Measurements from ENCODE around the gene B3GALT6. TPM values are rescaled to one million over a fixed set of nuclear protein-coding genes. Genes with fewer than 3 reads are reported as not detected.

B3GALT6 gene
- total and polyA plus RNA-seq, 5 donors, result 9.1 to 13.3 (median 11.1) TPM

- H3K4me3 ChIP-seq (ENCODE audit: low read length), result no peak overlapping the region
- no peaks in the 10 kb centered on the region for H3K27me3 ChIP-seq (ENCODE audit: control insufficient read depth, insufficient read depth)
- DNase-seq, result peak in 2 of 3 donors; percentile 84 to 86
- ATAC-seq, result peak; percentile 18 to 65
- peaks cover 3% of the 10 kb centered on the region for H3K4me1 ChIP-seq (ENCODE audit: control insufficient read depth, insufficient read depth, low read length)
- 66% methylated on average over 26 of the region's 26 CpGs for WGBS
- H3K9me3 ChIP-seq (ENCODE audit: control insufficient read depth, low read length), result no peaks in the 10 kb centered on the region
- peak overlapping the region; percentile 27 for H3K27ac ChIP-seq (ENCODE audit: low read length)
- intact Hi-C loops (cut with DNase I), result no loop called here
Observed at GRCh38 chr1:1259951-1260600, 28.0 kb downstream of the B3GALT6 start.

- no peaks in the 10 kb centered on the region for H3K9me3 ChIP-seq (ENCODE audit: control insufficient read depth, low read length)
- no peak overlapping the region for H3K4me3 ChIP-seq (ENCODE audit: low read length)
- H3K4me1 ChIP-seq (ENCODE audit: control insufficient read depth, insufficient read depth, low read length), result peaks cover 3% of the 10 kb centered on the region
- no peak overlapping the region for H3K27ac ChIP-seq (ENCODE audit: low read length)
- DNase-seq (peak in 2 of 3 donors; percentile 57 to 65), ATAC-seq (peak; percentile 19 to 79)
- H3K27me3 ChIP-seq (ENCODE audit: control insufficient read depth, insufficient read depth), result no peaks in the 10 kb centered on the region
- intact Hi-C loops (cut with DNase I), result no loop called here
- 52% methylated on average over 16 of the region's 16 CpGs for WGBS
Observed at GRCh38 chr1:1260843-1261560, 29.0 kb downstream of the B3GALT6 start.

- 94% methylated on average over 17 of the region's 17 CpGs for whole genome bisulfite sequencing
- peak in 2 of 3 donors; percentile 27 to 37 for DNase-seq
- intact Hi-C loops (cut with DNase I), result no loop called here
Observed at GRCh38 chr1:1262071-1262470, 30.0 kb downstream of the B3GALT6 start.

GRCh38 chr1:1262758-1263157 is 30.7 kb downstream of the B3GALT6 start:
- DNase-seq (peak in 1 of 3 donors; percentile 18), ATAC-seq (no peak)
- no peaks in the 10 kb centered on the region for H3K27me3 ChIP-seq (ENCODE audit: control insufficient read depth, insufficient read depth)
- intact Hi-C loops (cut with DNase I), result no loop called here
- peaks cover 3% of the 10 kb centered on the region for H3K4me1 ChIP-seq (ENCODE audit: control insufficient read depth, insufficient read depth, low read length)
- H3K4me3 ChIP-seq (ENCODE audit: low read length), result no peak overlapping the region
- no peaks in the 10 kb centered on the region for H3K9me3 ChIP-seq (ENCODE audit: control insufficient read depth, low read length)
- no peak overlapping the region for H3K27ac ChIP-seq (ENCODE audit: low read length)
- WGBS, result 93% methylated on average over 8 of the region's 8 CpGs

More at GRCh38 chr1:1262071-1262470, 30.0 kb downstream of the B3GALT6 start:
- ATAC-seq, result no peak
- Histone ChIP-seq H3K27me3 (ENCODE audit: control insufficient read depth, insufficient read depth) (no peaks in the 10 kb centered on the region), H3K9me3 (ENCODE audit: control insufficient read depth, low read length) (no peaks in the 10 kb centered on the region), H3K4me3 (ENCODE audit: low read length) (no peak overlapping the region), H3K27ac (ENCODE audit: low read length) (no peak overlapping the region), H3K4me1 (ENCODE audit: control insufficient read depth, insufficient read depth, low read length) (peaks cover 3% of the 10 kb centered on the region)

- Histone ChIP-seq H3K4me3 (ENCODE audit: low read length) (no peak overlapping the region), H3K27me3 (ENCODE audit: control insufficient read depth, insufficient read depth) (no peaks in the 10 kb centered on the region), H3K4me1 (ENCODE audit: control insufficient read depth, insufficient read depth, low read length) (peaks cover 3% of the 10 kb centered on the region), H3K9me3 (ENCODE audit: control insufficient read depth, low read length) (no peaks in the 10 kb centered on the region), H3K27ac (ENCODE audit: low read length) (no peak overlapping the region)
- DNase-seq (no peak), ATAC-seq (no peak)
- 89% methylated on average over 9 of the region's 9 CpGs for WGBS
- intact Hi-C loops (cut with DNase I), result no loop called here
Observed at GRCh38 chr1:1264026-1264425, 32.0 kb downstream of the B3GALT6 start.

- Histone ChIP-seq H3K9me3 (ENCODE audit: control insufficient read depth, low read length) (no peaks in the 10 kb centered on the region), H3K4me1 (ENCODE audit: control insufficient read depth, insufficient read depth, low read length) (peaks cover 3% of the 10 kb centered on the region), H3K27ac (ENCODE audit: low read length) (no peak overlapping the region), H3K4me3 (ENCODE audit: low read length) (no peak overlapping the region), H3K27me3 (ENCODE audit: control insufficient read depth, insufficient read depth) (no peaks in the 10 kb centered on the region)
- WGBS, result 74% methylated on average over 10 of the region's 10 CpGs
- ATAC-seq (no peak), DNase-seq (no peak)
- intact Hi-C loops (cut with DNase I), result no loop called here
Observed at GRCh38 chr1:1264868-1265272, 32.8 kb downstream of the B3GALT6 start.

GRCh38 chr1:1267488-1268283 is 35.6 kb downstream of the B3GALT6 start:
- no peak overlapping the region for H3K4me3 ChIP-seq (ENCODE audit: low read length)
- H3K9me3 ChIP-seq (ENCODE audit: control insufficient read depth, low read length), result no peaks in the 10 kb centered on the region
- DNase-seq, result peak in 1 of 3 donors; percentile 59
- H3K27me3 ChIP-seq (ENCODE audit: control insufficient read depth, insufficient read depth), result no peaks in the 10 kb centered on the region
- H3K27ac ChIP-seq (ENCODE audit: low read length), result no peak overlapping the region
- 94% methylated on average over 39 of the region's 39 CpGs for WGBS
- intact Hi-C loops (cut with DNase I), result no loop called here
- peaks cover 16% of the 10 kb centered on the region for H3K4me1 ChIP-seq (ENCODE audit: control insufficient read depth, insufficient read depth, low read length)
- no peak for ATAC-seq

- DNase-seq (peak in 1 of 3 donors; percentile 51), ATAC-seq (no peak)
- intact Hi-C loops (cut with DNase I), result no loop called here
- Histone ChIP-seq H3K4me1 (ENCODE audit: control insufficient read depth, insufficient read depth, low read length) (peaks cover 16% of the 10 kb centered on the region), H3K4me3 (ENCODE audit: low read length) (no peak overlapping the region), H3K9me3 (ENCODE audit: control insufficient read depth, low read length) (no peaks in the 10 kb centered on the region), H3K27ac (ENCODE audit: low read length) (no peak overlapping the region), H3K27me3 (ENCODE audit: control insufficient read depth, insufficient read depth) (no peaks in the 10 kb centered on the region)
- 96% methylated on average over 13 of the region's 13 CpGs for WGBS
Observed at GRCh38 chr1:1268284-1268682, 36.2 kb downstream of the B3GALT6 start.

GRCh38 chr1:1270813-1271212 is 38.8 kb downstream of the B3GALT6 start:
- Histone ChIP-seq H3K4me1 (ENCODE audit: control insufficient read depth, insufficient read depth, low read length) (peaks cover 19% of the 10 kb centered on the region), H3K27ac (ENCODE audit: low read length) (no peak overlapping the region), H3K4me3 (ENCODE audit: low read length) (no peak overlapping the region), H3K9me3 (ENCODE audit: control insufficient read depth, low read length) (no peaks in the 10 kb centered on the region), H3K27me3 (ENCODE audit: control insufficient read depth, insufficient read depth) (no peaks in the 10 kb centered on the region)
- DNase-seq (peak in 2 of 3 donors; percentile 64 to 69), ATAC-seq (peak in 1 of 2 donors; percentile 4)
- intact Hi-C loops (cut with DNase I), result no loop called here
- WGBS, result 48% methylated on average over 7 of the region's 7 CpGs

GRCh38 chr1:1272341-1273208 is 40.5 kb downstream of the B3GALT6 start:
- H3K4me1 ChIP-seq (ENCODE audit: control insufficient read depth, insufficient read depth, low read length), result peaks cover 19% of the 10 kb centered on the region
- H3K4me3 ChIP-seq (ENCODE audit: low read length), result peak overlapping the region; percentile 80

More at GRCh38 chr1:1272341-1273208, 40.5 kb downstream of the B3GALT6 start:
- Histone ChIP-seq H3K9me3 (ENCODE audit: control insufficient read depth, low read length) (no peaks in the 10 kb centered on the region), H3K27ac (ENCODE audit: low read length) (peak overlapping the region; percentile 76), H3K27me3 (ENCODE audit: control insufficient read depth, insufficient read depth) (no peaks in the 10 kb centered on the region)
- no peak for ATAC-seq
- WGBS, result 33% methylated on average over 43 of the region's 43 CpGs
- DNase-seq, result peak in 1 of 3 donors; percentile 50
- intact Hi-C loops (cut with DNase I), result no loop called here
